SK-N-SH (cell line): ENCODE measurements around the gene CNDP2. TPM values are rescaled to one million over a fixed set of nuclear protein-coding genes. Genes with fewer than 3 reads are reported as not detected.

ENCODE experiments used
- CTCF ChIA-PET: fragments of 300-600, 350-600 bp; formaldehyde crosslinking; extraction: SDS; loops from one replicate; lab custom pipeline; 2021; lab: Yijun Ruan, JAX
- POLR2A ChIA-PET: fragments of 350-600 bp; sonication (Branson Sonifier 250); formaldehyde crosslinking; extraction: SDS; loops from one replicate; lab custom pipeline; 2020; ENCODE audit warnings: antibody characterized with exemption, inconsistent platforms; lab: Yijun Ruan, JAX
- DNase-seq: peaks from one replicate; pipeline ENCODE4 v3.0.0; 2012
- H2AFZ ChIP-seq: fragments of 200-600 bp; sonication (generic); 2 replicates; pipeline ENCODE4 v1.8.1; 2016; ENCODE audit warnings: antibody characterized with exemption, mild to moderate bottlenecking, low read depth
- H3F3A ChIP-seq: fragments of 200-600 bp; sonication (generic); replicated peaks from 2 replicates; pipeline ENCODE3; 2016; ENCODE audit warnings: antibody characterized with exemption, mild to moderate bottlenecking; ENCODE audit not compliant: insufficient read depth
- H3K27ac ChIP-seq, 2 experiments: fragments of 200-500 bp in 1 of 2; fragments of 200-600 bp in 1 of 2; sonication (Bioruptor generic) in 1 of 2; sonication (generic), shearing (Covaris generic) in 1 of 2; 2 replicates each; pipeline versions ENCODE4 v1.5.1 to v1.6.1; 2014 to 2016; ENCODE audit warnings: low read depth in 2 of 2, inconsistent platforms in 1 of 2, low read length in 1 of 2, mild to moderate bottlenecking in 1 of 2, mixed read lengths in 1 of 2
- H3K27me3 ChIP-seq: fragments of 200-600 bp; sonication (generic), shearing (Covaris generic); 2 replicates; pipeline ENCODE4 v1.6.1; 2016; ENCODE audit warnings: mixed run types; ENCODE audit not compliant: insufficient read depth
- H3K36me3 ChIP-seq, 2 experiments: fragments of 200-500 bp in 1 of 2; fragments of 200-600 bp in 1 of 2; sonication (Bioruptor generic) in 1 of 2; sonication (generic) in 1 of 2; replicated peaks in 1 of 2; 2 replicates each; pipeline versions ENCODE3 to v1.5.1; 2014 to 2016; ENCODE audit warnings: low read length in 1 of 2, mild to moderate bottlenecking in 1 of 2; ENCODE audit not compliant: insufficient read depth in 2 of 2, control insufficient read depth in 1 of 2
- H3K4me1 ChIP-seq, 2 experiments: fragments of 200-500 bp in 1 of 2; fragments of 200-600 bp in 1 of 2; sonication (Bioruptor generic) in 1 of 2; sonication (generic), shearing (Covaris generic) in 1 of 2; 2 replicates each; pipeline versions ENCODE4 v1.5.1 to v1.6.1; 2014 to 2016; ENCODE audit warnings: low read depth in 1 of 2, low read length in 1 of 2, mixed run types in 1 of 2; ENCODE audit not compliant: insufficient read depth in 2 of 2, control insufficient read depth in 1 of 2
- H3K4me2 ChIP-seq: fragments of 200-600 bp; sonication (generic), shearing (Covaris generic); 2 replicates; pipeline ENCODE4 v1.6.1; 2017; ENCODE audit warnings: mixed run types
- H3K4me3 ChIP-seq, 2 experiments: fragments of 200-500 bp in 1 of 2; fragments of 200-600 bp in 1 of 2; sonication (Bioruptor generic) in 1 of 2; sonication (generic), shearing (Covaris generic) in 1 of 2; 2 replicates each; pipeline versions ENCODE4 v1.5.1 to v1.8.1; 2014 to 2016; ENCODE audit warnings: low read depth in 2 of 2, inconsistent platforms in 1 of 2, low read length in 1 of 2, mild to moderate bottlenecking in 1 of 2, mixed read lengths in 1 of 2, moderate library complexity in 1 of 2
- H3K79me2 ChIP-seq: fragments of 200-600 bp; sonication (generic); 2 replicates; pipeline ENCODE4 v1.8.1; 2017; ENCODE audit warnings: mild to moderate bottlenecking; ENCODE audit not compliant: insufficient read depth
- H3K9ac ChIP-seq: fragments of 200-600 bp; sonication (generic); 2 replicates; pipeline ENCODE4 v1.6.1; 2017; ENCODE audit warnings: mixed run types
- H3K9me2 ChIP-seq: fragments of 200-600 bp; sonication (generic); 2 replicates; pipeline ENCODE4 v1.6.1; 2017; ENCODE audit warnings: mixed run types
- H3K9me3 ChIP-seq: fragments of 200-600 bp; sonication (generic); 2 replicates; pipeline ENCODE4 v1.6.1; 2017; ENCODE audit warnings: mixed run types, mild to moderate bottlenecking, moderate library complexity
- H4K20me1 ChIP-seq: fragments of 200-600 bp; sonication (generic); 2 replicates; pipeline ENCODE4 v1.6.1; 2017; ENCODE audit warnings: mild to moderate bottlenecking, mixed run types; ENCODE audit not compliant: insufficient read depth
- CHD2 ChIP-seq: fragments of 150-350 bp; IDR thresholded peaks from 2 replicates; pipeline ENCODE4 v1.6.1; 2018; ENCODE audit warnings: low read length; ENCODE audit not compliant: partially characterized antibody
- FOSL2 ChIP-seq: IDR thresholded peaks from 2 replicates; pipeline ENCODE4 v1.4.0; 2012; ENCODE audit warnings: low read depth, mild to moderate bottlenecking, moderate library complexity, borderline replicate concordance
- FOXJ3 ChIP-seq: sonication (generic); formaldehyde crosslinking; IDR thresholded peaks from 2 replicates; pipeline ENCODE4 v1.5.1; 2020; ENCODE audit warnings: mild to moderate bottlenecking, missing genetic modification reagents
- FOXM1 ChIP-seq: IDR thresholded peaks from 2 replicates; pipeline ENCODE4 v1.4.0; 2012; ENCODE audit warnings: low read depth, mild to moderate bottlenecking
- JUND ChIP-seq: IDR thresholded peaks from 2 replicates; pipeline ENCODE4 v1.4.0; 2012
- MAX ChIP-seq: IDR thresholded peaks from 2 replicates; pipeline ENCODE4 v1.4.0; 2012; ENCODE audit warnings: low read depth
- MEF2A ChIP-seq: IDR thresholded peaks from 2 replicates; pipeline ENCODE4 v1.4.0; 2012; ENCODE audit warnings: low read depth, borderline replicate concordance
- NFIC ChIP-seq: IDR thresholded peaks from 2 replicates; pipeline ENCODE4 v1.4.0; 2012; ENCODE audit warnings: borderline replicate concordance
- POLR2AphosphoS5 ChIP-seq: IDR thresholded peaks from 2 replicates; pipeline ENCODE4 v1.6.1; 2012; ENCODE audit warnings: low read depth, low read length
- SIN3A ChIP-seq: IDR thresholded peaks from 2 replicates; pipeline ENCODE4 v1.6.1; 2012; ENCODE audit warnings: low read depth, mild to moderate bottlenecking, low read length, moderate library complexity, borderline replicate concordance
- SMC3 ChIP-seq: IDR thresholded peaks from 2 replicates; pipeline ENCODE4 v1.6.1; 2012; ENCODE audit warnings: low read depth, low read length, improper control_type of control experiment
- TAF1 ChIP-seq: IDR thresholded peaks from 2 replicates; pipeline ENCODE4 v1.6.1; 2012; ENCODE audit warnings: low read depth, mild to moderate bottlenecking, low read length, moderate library complexity, borderline replicate concordance
- TCF12 ChIP-seq: IDR thresholded peaks from 2 replicates; pipeline ENCODE4 v1.4.0; 2012
- TEAD4 ChIP-seq: IDR thresholded peaks from 2 replicates; pipeline ENCODE4 v1.4.0; 2012; ENCODE audit warnings: mild to moderate bottlenecking, borderline replicate concordance; ENCODE audit not compliant: insufficient read depth
- USF1 ChIP-seq: IDR thresholded peaks from 2 replicates; pipeline ENCODE4 v1.4.0; 2012; ENCODE audit warnings: low read depth, borderline replicate concordance
- ZBTB33 ChIP-seq: IDR thresholded peaks from 2 replicates; pipeline ENCODE4 v1.4.0; 2012; ENCODE audit warnings: low read depth, borderline replicate concordance
- WGBS: methylation state at CpG from one replicate; pipeline ENCODE4 v1.1.6; 2017; ENCODE audit warnings: low lambda C conversion rate; 5-methylcytosine and 5-hydroxymethylcytosine counted together
- polyA plus RNA-seq, 3 experiments: library from polyadenylated mRNA; depleted of rRNA; stranded (reverse); fragments of >200 nt; gene quantifications; 2 replicates each; pipeline ENCODE4 v1.2.3, GENCODE V29; 2012
- TF ChIP-seq, protein P1 (sequence below): fragments of 150-350 bp; IDR thresholded peaks from 2 replicates; pipeline ENCODE4 v1.6.1; 2017; ENCODE audit warnings: antibody characterized with exemption, low read length, low read depth, borderline replicate concordance

Gene CNDP2
- polyA plus RNA-seq, 1 of the 3 experiments (the other 2 are of a cell fraction), result 78.5 TPM

DNA sequence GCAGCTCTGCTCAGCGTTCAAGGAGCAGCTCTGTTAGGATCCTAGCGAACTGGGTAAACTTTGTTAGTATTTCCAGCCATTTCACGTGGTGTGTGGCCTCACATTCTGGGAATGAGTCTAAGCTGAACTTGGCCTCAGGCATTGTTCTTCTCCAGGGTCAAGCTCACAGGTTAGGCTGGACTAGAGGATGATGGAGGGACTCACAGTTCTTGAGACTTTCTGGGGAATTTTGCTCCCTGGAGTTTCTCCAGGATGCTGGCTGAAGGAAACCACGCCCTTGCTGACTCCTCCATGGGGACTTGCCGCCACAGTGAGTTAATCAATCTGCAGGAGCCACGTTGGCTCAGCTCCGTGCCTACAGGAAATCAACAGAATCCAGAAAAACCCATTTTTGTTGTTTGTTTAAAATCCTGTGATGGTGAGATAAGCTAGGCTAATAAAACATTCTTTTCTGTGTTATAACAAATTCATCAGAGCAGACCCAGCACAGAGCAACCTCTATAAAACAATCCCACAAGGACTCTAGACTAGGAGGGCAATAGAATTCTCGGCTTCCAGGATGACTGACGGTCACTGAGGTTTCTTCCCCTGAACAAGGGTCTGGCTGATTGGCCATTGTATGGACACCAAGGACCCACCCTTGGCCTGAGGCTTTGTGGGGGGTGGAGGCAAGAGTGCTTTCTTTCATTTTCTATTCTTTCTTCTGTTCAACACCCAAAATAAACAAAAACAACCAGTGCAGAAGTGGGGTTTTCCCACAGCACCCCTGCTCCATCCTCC lies 50.8 kb downstream of the CNDP2 start:
- Histone ChIP-seq H3K79me2 (no peaks in the 10 kb centered on the region), H3K9ac (no peak overlapping the region), H3K36me3 (no peaks in the 10 kb centered on the region), H3K4me3 (no peak overlapping the region), H2AFZ (no peak overlapping the region), H3K9me3 (no peaks in the 10 kb centered on the region), H3F3A (no peaks in the 10 kb centered on the region), H3K27me3 (peaks cover 12% of the 10 kb centered on the region; the same call in 1 of the 2 replicates), H4K20me1 (no peaks in the 10 kb centered on the region), H3K27ac (no peak overlapping the region)
- 13% methylated on average over 9 of the region's 9 CpGs for WGBS
- POLR2A ChIA-PET, result no interaction called here
- TF ChIP-seq TAF1 (no peak), JUND (no peak), FOSL2 (no peak), FOXM1 (no peak), POLR2AphosphoS5 (no peak), FOXJ3 (CRISPR knock-in tag) (no peak), TEAD4 (no peak), USF1 (no peak), CHD2 (no peak), NFIC (no peak), SIN3A (no peak), SMC3 (no peak), MAX (no peak), ZBTB33 (no peak), MEF2A (no peak), TCF12 (no peak)
- TF ChIP-seq, protein P1, sequence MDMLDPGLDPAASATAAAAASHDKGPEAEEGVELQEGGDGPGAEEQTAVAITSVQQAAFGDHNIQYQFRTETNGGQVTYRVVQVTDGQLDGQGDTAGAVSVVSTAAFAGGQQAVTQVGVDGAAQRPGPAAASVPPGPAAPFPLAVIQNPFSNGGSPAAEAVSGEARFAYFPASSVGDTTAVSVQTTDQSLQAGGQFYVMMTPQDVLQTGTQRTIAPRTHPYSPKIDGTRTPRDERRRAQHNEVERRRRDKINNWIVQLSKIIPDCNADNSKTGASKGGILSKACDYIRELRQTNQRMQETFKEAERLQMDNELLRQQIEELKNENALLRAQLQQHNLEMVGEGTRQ, result no peak
- TF ChIP-seq, all 33 proteins: peak for 0
- Histone ChIP-seq H3K4me1 (no peaks in the 10 kb centered on the region), H3K4me2 (0 out of 2 replicates have a peak overlapping the region, but pooled peaks have one; percentile 8), H3K9me2 (no peaks in the 10 kb centered on the region)
- DNase-seq, result no peak
- CTCF ChIA-PET, result interaction anchor here (0.6 to 1.1 kb wide), 3 partner anchors 12 to 364 kb away, joined by 3 to 4 read pairs (median 3); no protein-coding TSS in a partner anchor
